Activated CD4-positive, alpha-beta T cell treated with anti-CD3 and anti-CD28 coated beads, Interleukin-2, amount 50 U/mL, for 1 hour (primary cell): Measurements from ENCODE around the gene GUCY1B1.
"Not testable (repeated sequence)": the region's sequence is repeated elsewhere in the genome, so short reads cannot be mapped to it uniquely, and the experiment has no call there.

ENCODE experiments used
- DNase-seq: peaks from one replicate; pipeline ENCODE4 v3.0.0-alpha.2; 2020

Gene GUCY1B1

GRCh38 chr4:155762334-155762733 is 3.5 kb downstream of the GUCY1B1 start:
- DNase-seq = no peak

GRCh38 chr4:155763551-155763950 is 4.7 kb downstream of the GUCY1B1 start:
- DNase-seq = no peak

GRCh38 chr4:155765149-155765548 is 6.3 kb downstream of the GUCY1B1 start:
- DNase-seq = no peak

GRCh38 chr4:155766622-155767021 is 7.8 kb downstream of the GUCY1B1 start:
- DNase-seq = no peak

GRCh38 chr4:155768370-155768769 is 9.5 kb downstream of the GUCY1B1 start:
- no peak for DNase-seq

GRCh38 chr4:155769090-155769489 is 10.3 kb downstream of the GUCY1B1 start:
- no peak for DNase-seq

GRCh38 chr4:155772459-155773195 is 13.8 kb downstream of the GUCY1B1 start:
- DNase-seq = no peak

GRCh38 chr4:155773196-155773800 is 14.5 kb downstream of the GUCY1B1 start:
- DNase-seq = no peak

- DNase-seq = no peak
Observed at GRCh38 chr4:155774033-155774432, 15.2 kb downstream of the GUCY1B1 start.

- no peak for DNase-seq
Observed at GRCh38 chr4:155777971-155778735, 19.3 kb downstream of the GUCY1B1 start.

- DNase-seq = no peak
Observed at GRCh38 chr4:155780775-155781174, 22.0 kb downstream of the GUCY1B1 start.

GRCh38 chr4:155781249-155781831 is 22.5 kb downstream of the GUCY1B1 start:
- DNase-seq = no peak

- no peak for DNase-seq
Observed at GRCh38 chr4:155784637-155785036, 25.8 kb downstream of the GUCY1B1 start.

GRCh38 chr4:155785828-155786227 is 27.0 kb downstream of the GUCY1B1 start:
- no peak for DNase-seq

GRCh38 chr4:155787113-155787710 is 28.4 kb downstream of the GUCY1B1 start:
- no peak for DNase-seq

- DNase-seq = no peak
Observed at GRCh38 chr4:155789391-155789790, 30.6 kb downstream of the GUCY1B1 start.

- no peak for DNase-seq
Observed at GRCh38 chr4:155789982-155790381, 31.2 kb downstream of the GUCY1B1 start.

GRCh38 chr4:155794589-155795236 is 35.9 kb downstream of the GUCY1B1 start:
- no peak for DNase-seq

GRCh38 chr4:155795991-155796390 is 37.2 kb downstream of the GUCY1B1 start:
- no peak for DNase-seq

GRCh38 chr4:155797581-155797980 is 38.8 kb downstream of the GUCY1B1 start:
- DNase-seq = not testable (repeated sequence)

- DNase-seq = no peak
Observed at GRCh38 chr4:155799116-155799793, 40.4 kb downstream of the GUCY1B1 start.

- DNase-seq = no peak
Observed at GRCh38 chr4:155799794-155800123, 40.9 kb downstream of the GUCY1B1 start.
